ENCODE measurements around the gene MRPL24. TPM values are rescaled to one million over a fixed set of nuclear protein-coding genes. Genes with fewer than 3 reads are reported as not detected.
A peak's percentile ranks its signal among the peaks of the same experiment; 100 is the strongest.

MRPL24 gene
- total and polyA plus RNA-seq, 9 of the 15 experiments (the other 6 are each of a cell fraction or from before 2014, with no cell fraction given), result 74.3 to 267 (median 113) TPM

DNA sequence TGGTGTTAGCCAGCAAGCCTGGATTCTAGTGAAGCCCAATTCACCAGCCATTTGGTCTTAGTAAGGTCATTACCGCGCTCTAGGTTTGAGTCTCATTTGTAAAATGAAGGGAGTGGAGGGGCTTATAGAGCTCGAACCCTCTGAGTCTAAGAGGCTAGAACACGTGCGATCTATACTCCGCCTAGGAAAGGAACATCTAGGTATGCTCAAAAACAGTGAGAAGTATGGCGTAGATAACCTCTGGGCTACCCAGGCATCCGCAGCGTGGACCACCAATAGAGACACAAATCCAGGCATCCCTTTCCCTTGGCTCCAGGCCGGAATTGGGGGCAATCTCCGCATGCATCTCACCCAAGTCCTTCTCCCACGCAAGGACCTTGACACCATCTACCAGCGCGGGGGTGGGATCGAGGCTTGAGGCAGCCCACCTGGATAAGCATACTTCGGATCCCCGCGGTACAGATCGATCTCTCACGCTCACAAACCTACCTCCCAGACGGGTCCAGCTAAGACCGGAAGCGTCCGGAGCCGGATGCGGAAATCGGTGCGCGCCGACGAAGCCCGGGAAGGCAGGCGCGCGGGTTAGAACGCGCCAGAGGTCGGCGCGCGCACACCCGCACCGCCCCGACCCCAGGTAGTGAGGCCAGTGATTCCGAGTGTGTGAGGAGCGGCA is 12.8 kb downstream of the MRPL24 start, which contains the start of gene METTL25B (continued):
- TF ChIP-seq, protein P1, sequence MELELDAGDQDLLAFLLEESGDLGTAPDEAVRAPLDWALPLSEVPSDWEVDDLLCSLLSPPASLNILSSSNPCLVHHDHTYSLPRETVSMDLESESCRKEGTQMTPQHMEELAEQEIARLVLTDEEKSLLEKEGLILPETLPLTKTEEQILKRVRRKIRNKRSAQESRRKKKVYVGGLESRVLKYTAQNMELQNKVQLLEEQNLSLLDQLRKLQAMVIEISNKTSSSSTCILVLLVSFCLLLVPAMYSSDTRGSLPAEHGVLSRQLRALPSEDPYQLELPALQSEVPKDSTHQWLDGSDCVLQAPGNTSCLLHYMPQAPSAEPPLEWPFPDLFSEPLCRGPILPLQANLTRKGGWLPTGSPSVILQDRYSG (tag; conservative IDR thresholded peaks at IDR 0.05; ENCODE audit: low read depth), result no peak
- TF ChIP-seq ZBTB8A (IDR thresholded peaks at IDR 0.05; ENCODE audit: partially characterized antibody), result no peak
- TF ChIP-seq ZNF239 (CRISPR knock-in tag; IDR thresholded peaks at IDR 0.05), result no peak
- no peak for TF ChIP-seq DNMT1 (IDR thresholded peaks at IDR 0.05)
- no peak for TF ChIP-seq GTF2F1 (IDR thresholded peaks at IDR 0.05; ENCODE audit: low read depth, low read length)
- TF ChIP-seq ZNF668 (CRISPR knock-in tag; IDR thresholded peaks at IDR 0.05), result no peak
- TF ChIP-seq, protein P2, sequence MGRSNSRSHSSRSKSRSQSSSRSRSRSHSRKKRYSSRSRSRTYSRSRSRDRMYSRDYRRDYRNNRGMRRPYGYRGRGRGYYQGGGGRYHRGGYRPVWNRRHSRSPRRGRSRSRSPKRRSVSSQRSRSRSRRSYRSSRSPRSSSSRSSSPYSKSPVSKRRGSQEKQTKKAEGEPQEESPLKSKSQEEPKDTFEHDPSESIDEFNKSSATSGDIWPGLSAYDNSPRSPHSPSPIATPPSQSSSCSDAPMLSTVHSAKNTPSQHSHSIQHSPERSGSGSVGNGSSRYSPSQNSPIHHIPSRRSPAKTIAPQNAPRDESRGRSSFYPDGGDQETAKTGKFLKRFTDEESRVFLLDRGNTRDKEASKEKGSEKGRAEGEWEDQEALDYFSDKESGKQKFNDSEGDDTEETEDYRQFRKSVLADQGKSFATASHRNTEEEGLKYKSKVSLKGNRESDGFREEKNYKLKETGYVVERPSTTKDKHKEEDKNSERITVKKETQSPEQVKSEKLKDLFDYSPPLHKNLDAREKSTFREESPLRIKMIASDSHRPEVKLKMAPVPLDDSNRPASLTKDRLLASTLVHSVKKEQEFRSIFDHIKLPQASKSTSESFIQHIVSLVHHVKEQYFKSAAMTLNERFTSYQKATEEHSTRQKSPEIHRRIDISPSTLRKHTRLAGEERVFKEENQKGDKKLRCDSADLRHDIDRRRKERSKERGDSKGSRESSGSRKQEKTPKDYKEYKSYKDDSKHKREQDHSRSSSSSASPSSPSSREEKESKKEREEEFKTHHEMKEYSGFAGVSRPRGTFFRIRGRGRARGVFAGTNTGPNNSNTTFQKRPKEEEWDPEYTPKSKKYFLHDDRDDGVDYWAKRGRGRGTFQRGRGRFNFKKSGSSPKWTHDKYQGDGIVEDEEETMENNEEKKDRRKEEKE (IDR thresholded peaks at IDR 0.05; ENCODE audit: borderline replicate concordance in 1 of 2, control insufficient read depth in 1 of 2, low read depth in 2 of 2, low read length in 1 of 2), result no peak
- TF ChIP-seq, protein P3, sequence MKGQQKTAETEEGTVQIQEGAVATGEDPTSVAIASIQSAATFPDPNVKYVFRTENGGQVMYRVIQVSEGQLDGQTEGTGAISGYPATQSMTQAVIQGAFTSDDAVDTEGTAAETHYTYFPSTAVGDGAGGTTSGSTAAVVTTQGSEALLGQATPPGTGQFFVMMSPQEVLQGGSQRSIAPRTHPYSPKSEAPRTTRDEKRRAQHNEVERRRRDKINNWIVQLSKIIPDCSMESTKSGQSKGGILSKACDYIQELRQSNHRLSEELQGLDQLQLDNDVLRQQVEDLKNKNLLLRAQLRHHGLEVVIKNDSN (CRISPR knock-in tag; IDR thresholded peaks at IDR 0.05), result peak; percentile 39
- no peak for TF ChIP-seq GATAD2B (IDR thresholded peaks at IDR 0.05; ENCODE audit: borderline replicate concordance)
- no peak for TF ChIP-seq LARP7 (IDR thresholded peaks at IDR 0.05)
- TF ChIP-seq BRD9 (IDR thresholded peaks at IDR 0.05; ENCODE audit: low read depth, partially characterized antibody), result peak; percentile 37
- no peak for TF ChIP-seq ZNF583 (CRISPR knock-in tag; IDR thresholded peaks at IDR 0.05)
- TF ChIP-seq, protein P4, sequence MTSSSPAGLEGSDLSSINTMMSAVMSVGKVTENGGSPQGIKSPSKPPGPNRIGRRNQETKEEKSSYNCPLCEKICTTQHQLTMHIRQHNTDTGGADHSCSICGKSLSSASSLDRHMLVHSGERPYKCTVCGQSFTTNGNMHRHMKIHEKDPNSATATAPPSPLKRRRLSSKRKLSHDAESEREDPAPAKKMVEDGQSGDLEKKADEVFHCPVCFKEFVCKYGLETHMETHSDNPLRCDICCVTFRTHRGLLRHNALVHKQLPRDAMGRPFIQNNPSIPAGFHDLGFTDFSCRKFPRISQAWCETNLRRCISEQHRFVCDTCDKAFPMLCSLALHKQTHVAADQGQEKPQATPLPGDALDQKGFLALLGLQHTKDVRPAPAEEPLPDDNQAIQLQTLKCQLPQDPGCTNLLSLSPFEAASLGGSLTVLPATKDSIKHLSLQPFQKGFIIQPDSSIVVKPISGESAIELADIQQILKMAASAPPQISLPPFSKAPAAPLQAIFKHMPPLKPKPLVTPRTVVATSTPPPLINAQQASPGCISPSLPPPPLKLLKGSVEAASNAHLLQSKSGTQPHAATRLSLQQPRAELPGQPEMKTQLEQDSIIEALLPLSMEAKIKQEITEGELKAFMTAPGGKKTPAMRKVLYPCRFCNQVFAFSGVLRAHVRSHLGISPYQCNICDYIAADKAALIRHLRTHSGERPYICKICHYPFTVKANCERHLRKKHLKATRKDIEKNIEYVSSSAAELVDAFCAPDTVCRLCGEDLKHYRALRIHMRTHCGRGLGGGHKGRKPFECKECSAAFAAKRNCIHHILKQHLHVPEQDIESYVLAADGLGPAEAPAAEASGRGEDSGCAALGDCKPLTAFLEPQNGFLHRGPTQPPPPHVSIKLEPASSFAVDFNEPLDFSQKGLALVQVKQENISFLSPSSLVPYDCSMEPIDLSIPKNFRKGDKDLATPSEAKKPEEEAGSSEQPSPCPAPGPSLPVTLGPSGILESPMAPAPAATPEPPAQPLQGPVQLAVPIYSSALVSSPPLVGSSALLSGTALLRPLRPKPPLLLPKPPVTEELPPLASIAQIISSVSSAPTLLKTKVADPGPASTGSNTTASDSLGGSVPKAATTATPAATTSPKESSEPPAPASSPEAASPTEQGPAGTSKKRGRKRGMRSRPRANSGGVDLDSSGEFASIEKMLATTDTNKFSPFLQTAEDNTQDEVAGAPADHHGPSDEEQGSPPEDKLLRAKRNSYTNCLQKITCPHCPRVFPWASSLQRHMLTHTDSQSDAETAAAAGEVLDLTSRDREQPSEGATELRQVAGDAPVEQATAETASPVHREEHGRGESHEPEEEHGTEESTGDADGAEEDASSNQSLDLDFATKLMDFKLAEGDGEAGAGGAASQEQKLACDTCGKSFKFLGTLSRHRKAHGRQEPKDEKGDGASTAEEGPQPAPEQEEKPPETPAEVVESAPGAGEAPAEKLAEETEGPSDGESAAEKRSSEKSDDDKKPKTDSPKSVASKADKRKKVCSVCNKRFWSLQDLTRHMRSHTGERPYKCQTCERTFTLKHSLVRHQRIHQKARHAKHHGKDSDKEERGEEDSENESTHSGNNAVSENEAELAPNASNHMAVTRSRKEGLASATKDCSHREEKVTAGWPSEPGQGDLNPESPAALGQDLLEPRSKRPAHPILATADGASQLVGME (CRISPR knock-in tag; IDR thresholded peaks at IDR 0.05), result no peak
- TF ChIP-seq, protein P5, sequence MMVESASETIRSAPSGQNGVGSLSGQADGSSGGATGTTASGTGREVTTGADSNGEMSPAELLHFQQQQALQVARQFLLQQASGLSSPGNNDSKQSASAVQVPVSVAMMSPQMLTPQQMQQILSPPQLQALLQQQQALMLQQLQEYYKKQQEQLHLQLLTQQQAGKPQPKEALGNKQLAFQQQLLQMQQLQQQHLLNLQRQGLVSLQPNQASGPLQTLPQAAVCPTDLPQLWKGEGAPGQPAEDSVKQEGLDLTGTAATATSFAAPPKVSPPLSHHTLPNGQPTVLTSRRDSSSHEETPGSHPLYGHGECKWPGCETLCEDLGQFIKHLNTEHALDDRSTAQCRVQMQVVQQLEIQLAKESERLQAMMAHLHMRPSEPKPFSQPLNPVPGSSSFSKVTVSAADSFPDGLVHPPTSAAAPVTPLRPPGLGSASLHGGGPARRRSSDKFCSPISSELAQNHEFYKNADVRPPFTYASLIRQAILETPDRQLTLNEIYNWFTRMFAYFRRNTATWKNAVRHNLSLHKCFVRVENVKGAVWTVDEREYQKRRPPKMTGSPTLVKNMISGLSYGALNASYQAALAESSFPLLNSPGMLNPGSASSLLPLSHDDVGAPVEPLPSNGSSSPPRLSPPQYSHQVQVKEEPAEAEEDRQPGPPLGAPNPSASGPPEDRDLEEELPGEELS (CRISPR knock-in tag; IDR thresholded peaks at IDR 0.05; ENCODE audit: borderline replicate concordance), result no peak
- no peak for TF ChIP-seq SMARCB1 (IDR thresholded peaks at IDR 0.05; ENCODE audit: insufficient read length, low read depth)
